ENCODE results near the gene LRRC47.
"Not testable (repeated sequence)": the region's sequence is repeated elsewhere in the genome, so short reads cannot be mapped to it uniquely, and the experiment has no call there.

LRRC47 gene

GRCh38 chr1:3771108-3772026, 24.9 kb downstream of the LRRC47 start:
- no peak for DNase-seq

- no peak for DNase-seq
Observed at GRCh38 chr1:3770047-3770765, 26.1 kb downstream of the LRRC47 start.

- no peak for DNase-seq
Observed at GRCh38 chr1:3768811-3769390, 27.4 kb downstream of the LRRC47 start.

GRCh38 chr1:3767328-3767925, 28.9 kb downstream of the LRRC47 start:
- DNase-seq: no peak

GRCh38 chr1:3763351-3764125, 32.8 kb downstream of the LRRC47 start:
- no peak for DNase-seq

GRCh38 chr1:3762873-3763228, 33.4 kb downstream of the LRRC47 start:
- DNase-seq: no peak

GRCh38 chr1:3762151-3762872, 34.0 kb downstream of the LRRC47 start:
- no peak for DNase-seq

GRCh38 chr1:3761296-3762010, 34.8 kb downstream of the LRRC47 start:
- no peak for DNase-seq

- DNase-seq: no peak
Observed at GRCh38 chr1:3759796-3760195, 36.5 kb downstream of the LRRC47 start.

- DNase-seq: no peak
Observed at GRCh38 chr1:3759164-3759563, 37.1 kb downstream of the LRRC47 start.

- no peak for DNase-seq
Observed at GRCh38 chr1:3756394-3756793, 39.9 kb downstream of the LRRC47 start.

GRCh38 chr1:3753656-3754454, 42.4 kb downstream of the LRRC47 start:
- DNase-seq: no peak

- DNase-seq: no peak
Observed at GRCh38 chr1:3752400-3752945, 43.8 kb downstream of the LRRC47 start, which contains the start of gene CCDC27. TSS of gene CCDC27 (plus strand) at chr1:3752450. CDS start at chr1:3752482, 32 bp downstream.

- DNase-seq: no peak
Observed at GRCh38 chr1:3750741-3751140, 45.6 kb downstream of the LRRC47 start.

- no peak for DNase-seq
Observed at GRCh38 chr1:3749512-3749911, 46.8 kb downstream of the LRRC47 start.

- DNase-seq: not testable (repeated sequence)
Observed at GRCh38 chr1:3748316-3748900, 47.9 kb downstream of the LRRC47 start.

- DNase-seq: no peak
Observed at GRCh38 chr1:3747903-3748302, 48.4 kb downstream of the LRRC47 start.

GRCh38 chr1:3747522-3747848, 48.8 kb downstream of the LRRC47 start:
- no peak for DNase-seq

- DNase-seq: no peak
Observed at GRCh38 chr1:3746830-3747521, 49.3 kb downstream of the LRRC47 start.

Data from NCI-H187 (cell line).